Daoy (cell line): ENCODE results near the gene POPDC2. TPM values are rescaled to one million over a fixed set of nuclear protein-coding genes. Genes with fewer than 3 reads are reported as not detected.
"Not testable (repeated sequence)": the region's sequence is repeated elsewhere in the genome, so short reads cannot be mapped to it uniquely, and the experiment has no call there.

ENCODE experiments used
- DNase-seq: peaks from one replicate; pipeline ENCODE4 v3.0.0-alpha.2; 2015; ENCODE audit warnings: low read depth
- total RNA-seq: library from RNA; depleted of rRNA; stranded (reverse); fragments of >200 nt; shearing (Covaris generic); gene quantifications from 2 replicates; pipeline ENCODE4 v1.2.3, GENCODE V29; 2014; rRNA removed

The POPDC2 gene, protein sequence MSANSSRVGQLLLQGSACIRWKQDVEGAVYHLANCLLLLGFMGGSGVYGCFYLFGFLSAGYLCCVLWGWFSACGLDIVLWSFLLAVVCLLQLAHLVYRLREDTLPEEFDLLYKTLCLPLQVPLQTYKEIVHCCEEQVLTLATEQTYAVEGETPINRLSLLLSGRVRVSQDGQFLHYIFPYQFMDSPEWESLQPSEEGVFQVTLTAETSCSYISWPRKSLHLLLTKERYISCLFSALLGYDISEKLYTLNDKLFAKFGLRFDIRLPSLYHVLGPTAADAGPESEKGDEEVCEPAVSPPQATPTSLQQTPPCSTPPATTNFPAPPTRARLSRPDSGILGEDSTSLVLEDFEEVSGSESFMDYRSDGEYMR
- total RNA-seq: 0.17 TPM in 1 of 2 replicates, not detected in the other

DNA sequence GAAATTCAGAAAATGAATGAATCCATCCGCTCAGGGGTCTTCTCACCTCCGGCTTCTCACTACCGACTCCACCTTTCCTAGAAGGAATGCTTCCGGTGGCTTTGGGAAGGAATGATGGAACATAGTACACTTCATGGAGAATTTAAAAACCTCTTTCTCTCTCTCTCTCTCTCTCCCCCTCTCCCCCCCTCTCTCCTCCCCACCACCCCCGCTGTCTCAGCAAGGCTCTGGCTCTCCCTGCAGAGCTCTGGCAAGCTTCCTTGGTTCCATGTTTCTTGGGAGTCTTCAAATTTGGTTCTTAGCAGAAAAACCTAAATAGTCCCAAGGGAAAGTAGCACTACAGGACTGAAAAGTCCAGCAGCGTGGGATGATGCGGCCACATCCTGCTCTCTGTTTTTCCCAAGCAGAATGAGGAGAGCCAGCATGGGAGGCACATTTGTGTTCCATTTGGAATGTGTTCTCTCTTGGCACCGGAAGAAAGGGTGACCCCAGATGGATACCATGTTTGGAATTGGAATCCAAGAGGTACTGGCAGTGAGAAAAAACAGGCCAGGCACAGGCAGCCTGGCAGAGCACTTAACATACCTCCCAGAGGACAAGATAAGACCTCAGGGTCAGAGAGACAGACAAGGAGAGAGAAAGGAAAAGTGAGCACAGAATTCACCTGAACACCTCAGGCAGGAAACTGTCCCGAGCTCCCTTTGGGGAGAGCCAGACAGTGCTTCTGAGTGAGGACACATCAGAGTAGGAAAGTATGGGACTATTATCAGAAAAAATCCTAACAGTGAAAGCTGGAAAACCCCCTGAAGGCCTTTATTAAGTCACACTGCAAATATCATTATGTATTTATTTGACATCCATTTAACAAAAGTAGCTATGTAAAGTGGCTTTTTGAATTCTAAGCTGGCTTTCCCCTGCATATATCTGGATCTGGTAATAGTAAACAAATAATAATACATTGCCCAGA, at the start of gene POPDC2:
Gene POPDC2, minus strand, starts transcription at position 116 of the 967 bp plus-strand sequence. CDS start 166 bp downstream, outside the sequence.
- peak; percentile 28 for DNase-seq

DNA sequence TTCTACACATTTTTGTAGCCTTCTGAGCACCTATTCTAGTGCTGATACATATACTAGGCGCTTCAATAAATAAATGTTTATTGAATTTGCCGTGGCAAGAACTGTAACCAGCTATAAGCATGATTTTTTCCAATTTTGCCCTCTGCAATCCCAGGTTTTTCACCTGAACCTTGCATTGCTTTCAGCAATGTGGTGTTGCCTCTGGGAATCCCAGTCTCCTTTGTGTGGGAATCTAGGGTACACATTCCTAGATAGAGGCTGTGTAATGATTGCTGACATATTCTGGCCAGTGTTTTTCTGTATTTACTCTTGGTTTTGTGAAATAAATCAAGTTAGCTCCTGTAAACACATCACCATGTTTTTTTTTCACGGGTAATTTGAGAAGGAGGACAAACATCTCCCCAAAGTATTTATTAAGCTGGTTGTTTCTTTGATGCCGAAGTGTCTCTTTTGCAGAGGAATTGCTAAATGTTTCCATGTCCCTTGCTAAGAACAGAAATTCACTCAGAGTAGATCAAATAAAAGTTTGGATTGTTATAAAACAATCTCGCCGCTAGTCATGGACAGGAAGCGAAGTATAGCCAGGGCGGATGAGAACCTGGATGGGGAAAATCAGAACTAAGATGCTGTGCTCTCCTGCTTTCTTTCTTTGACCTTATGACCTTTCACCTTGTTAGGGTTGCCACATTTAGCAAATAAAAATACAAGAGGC, 43.6 kb upstream of the POPDC2 start:
- DNase-seq: no peak

DNA sequence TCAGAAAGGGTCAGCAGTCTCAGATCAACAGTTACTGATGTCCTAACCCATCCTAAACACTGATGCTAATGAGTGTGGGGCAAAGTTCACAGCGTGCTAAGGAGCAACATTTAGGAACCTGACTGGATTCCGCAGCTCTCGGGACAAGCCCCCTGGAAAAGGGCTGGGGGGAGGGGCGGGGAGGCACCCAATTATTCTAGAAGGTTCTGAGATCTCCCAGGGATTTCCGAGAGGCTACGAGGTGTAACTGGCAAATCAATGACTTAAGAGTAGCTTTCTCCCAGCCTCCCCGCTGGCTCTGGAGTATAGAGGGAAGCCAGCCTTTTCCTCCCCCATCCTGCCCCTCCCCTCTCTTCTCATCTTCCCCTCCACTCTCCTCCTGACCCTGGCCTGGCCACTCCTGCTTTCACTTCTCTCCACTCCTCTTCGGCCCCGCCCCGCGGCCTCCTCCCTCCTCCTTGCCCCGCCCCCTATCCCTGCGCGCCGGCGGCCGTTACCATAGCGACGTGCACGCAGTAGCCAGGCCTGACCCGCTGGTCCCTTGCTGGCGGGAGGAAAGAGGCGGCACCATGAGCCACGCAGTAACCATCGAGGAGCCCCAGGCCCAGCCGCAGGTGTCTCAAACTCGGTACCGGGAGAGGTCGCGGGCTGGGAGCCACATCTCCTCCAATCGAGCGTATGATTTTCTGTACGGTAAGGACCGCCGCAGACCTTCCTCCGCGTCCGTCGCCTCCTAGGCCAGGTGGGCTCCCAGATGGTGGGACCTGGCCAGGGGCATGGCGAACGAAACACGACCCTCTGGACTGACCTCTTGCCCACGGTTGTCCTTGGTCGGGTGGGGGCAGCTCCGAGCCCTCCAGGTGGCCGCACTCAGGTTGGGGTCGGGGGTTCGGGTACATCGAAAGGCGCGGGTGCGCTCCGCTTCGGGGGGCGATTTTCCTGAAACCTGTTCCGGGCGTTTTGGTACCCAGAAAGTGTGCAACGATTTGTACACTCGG, 42.4 kb upstream of the POPDC2 start, which contains the start of gene CFAP91:
Gene CFAP91, plus strand, starts transcription at position 493 of the 998 bp plus-strand sequence. Its CDS starts 77 bp downstream, at position 570.
- DNase-seq: peak; percentile 96

DNA sequence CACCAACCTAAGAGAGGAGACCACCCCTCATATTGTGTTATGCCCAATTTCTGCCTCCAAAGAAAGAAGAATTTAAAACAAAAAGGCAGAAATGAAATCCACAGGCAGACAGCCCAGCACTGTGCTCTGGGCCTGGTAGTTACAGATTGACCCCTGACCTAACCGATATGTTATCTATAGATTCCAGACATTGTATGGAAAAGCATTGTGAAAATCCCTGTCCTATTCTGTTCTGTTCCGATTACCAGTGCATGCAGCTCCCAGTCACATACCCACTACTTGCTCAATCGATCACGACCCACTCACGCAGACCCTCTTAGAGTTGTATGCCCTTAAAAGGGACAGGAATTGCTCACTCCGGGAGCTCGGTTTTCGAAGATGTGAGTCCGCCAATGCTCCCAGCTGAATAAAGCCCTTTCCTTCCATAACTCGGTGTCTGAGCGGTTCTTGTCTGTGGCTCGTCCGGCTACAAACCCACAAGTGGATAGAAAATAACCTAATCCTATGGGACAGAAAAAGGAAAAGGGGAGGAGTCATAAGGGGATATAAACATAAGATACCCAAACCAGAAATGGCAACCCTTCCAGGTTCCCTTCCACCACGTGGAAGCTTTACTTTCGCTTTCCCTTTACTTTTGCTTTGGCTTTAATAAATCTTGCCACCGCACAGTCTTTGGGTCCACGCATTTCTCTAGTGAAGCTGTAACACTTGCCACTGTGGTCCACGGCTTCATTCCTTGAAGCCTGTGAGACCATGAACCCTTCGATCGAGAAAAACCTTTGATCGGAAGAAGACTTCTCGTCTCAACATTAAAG, 40.7 kb upstream of the POPDC2 start:
- no peak for DNase-seq

DNA sequence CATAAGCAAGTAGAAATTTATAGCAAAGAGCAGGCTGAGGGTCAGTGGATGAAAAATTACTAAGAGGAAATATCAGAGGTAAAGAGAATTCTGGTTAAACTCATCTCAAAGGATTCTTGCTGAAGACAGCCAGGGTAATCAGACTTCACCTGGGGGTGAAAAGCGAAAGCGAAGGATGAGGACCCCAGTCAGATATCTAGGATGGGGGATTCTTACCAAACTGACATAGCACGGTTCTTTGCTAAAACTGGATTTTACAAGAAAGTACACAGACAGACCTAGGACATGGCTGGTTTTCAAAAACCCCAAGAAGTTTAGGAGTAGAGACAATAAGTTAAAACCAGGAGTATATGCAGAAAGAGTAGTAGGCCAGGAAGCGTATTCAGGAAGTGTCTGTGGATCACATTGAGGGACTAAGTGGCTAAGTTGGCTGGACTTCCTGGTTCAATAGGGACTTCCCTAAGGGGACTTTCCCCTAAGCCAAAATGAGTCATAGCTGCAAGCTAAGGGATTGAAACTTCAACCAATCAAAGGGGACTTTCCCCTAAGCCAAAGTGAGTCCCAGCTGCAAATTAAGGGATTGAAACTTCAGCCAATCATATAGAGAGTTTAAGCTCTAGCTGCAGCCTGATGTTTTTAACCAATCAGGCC, 40.0 kb upstream of the POPDC2 start:
- DNase-seq: peak; percentile 66

DNA sequence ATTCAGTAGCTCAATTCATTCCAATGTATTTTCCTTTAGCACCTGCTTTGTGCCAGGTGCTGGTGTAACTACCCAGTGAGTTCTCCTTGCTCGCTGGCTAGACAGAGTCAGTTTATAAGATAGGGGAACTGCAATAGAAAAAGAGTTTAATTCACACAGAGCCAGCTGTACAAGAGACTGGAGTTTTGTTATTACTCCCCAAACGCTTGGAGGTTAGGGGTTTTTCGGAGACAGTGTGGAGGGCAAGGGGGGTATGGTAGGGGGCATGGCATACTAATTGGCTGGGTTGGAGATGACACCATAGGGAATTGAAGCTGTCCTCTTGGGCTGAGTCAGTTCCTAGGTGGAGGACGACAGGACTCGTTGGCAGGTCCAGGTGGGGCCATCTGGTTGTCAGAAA, 37.0 kb upstream of the POPDC2 start:
- DNase-seq: no peak

DNA sequence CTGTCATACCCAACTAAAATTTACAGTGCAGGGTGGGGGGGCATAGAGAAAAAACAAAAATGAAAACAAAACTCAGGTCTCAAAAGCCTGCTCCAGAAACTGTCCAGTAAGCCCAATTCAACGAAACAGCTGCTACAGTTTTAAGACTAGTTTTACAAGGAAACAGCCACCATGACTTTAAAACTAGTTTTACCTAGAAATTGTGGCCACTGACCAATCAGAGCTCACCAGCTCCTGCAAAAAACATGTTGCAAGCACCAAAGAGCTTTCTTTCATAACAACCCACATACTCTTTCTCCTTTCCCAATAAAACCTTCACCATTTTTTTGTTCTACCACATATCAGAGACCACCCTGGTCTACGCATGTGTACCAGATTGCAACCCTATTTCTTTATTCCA, 35.1 kb upstream of the POPDC2 start:
- DNase-seq: peak; percentile 15

DNA sequence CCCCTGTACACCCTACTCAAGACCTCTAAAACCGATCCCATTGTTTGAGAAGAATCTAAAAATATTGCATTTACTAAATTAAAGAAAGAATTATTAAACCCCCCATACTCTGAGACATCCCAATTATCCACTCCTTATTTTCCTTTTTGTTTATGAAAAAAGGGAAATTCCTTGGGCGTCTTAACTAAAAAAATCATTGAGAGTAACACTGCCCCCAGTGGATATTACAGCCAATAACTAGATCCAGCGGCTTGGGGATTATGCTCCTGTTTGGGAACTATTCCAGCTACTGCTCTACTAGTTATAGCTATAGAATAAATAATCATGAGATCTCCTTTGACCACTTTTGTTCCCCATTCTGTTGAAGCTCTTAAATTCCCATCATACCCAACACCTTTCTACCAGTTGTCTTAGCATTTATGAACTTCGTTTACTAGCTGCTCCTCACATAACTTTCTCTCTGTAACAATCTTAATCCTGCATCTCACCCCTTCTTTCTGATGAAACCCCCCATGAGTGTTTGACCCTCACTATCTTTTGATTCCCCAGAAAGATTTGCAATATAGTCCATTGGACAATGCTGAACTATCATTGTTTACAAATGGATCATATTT, 29.8 kb upstream of the POPDC2 start:
- DNase-seq: peak; percentile 14

DNA sequence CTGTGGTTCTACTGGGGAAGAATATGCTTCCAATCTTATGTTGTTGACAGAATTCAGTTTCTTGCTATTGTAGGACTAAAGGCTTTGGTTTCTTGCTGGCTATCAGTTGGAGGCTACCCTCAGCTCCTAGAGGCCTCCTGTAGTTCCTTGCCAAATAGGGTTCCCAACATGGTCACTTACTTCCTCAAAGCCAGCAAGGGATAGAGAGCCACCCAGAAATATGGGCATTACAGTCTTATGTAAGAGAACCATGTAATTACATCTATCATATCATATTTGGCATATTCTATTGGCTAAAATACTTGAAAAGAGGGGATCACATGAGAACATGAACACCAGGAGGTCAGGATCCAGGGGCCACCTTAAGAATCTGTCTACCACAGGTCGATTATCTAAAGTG, 23.0 kb upstream of the POPDC2 start:
- DNase-seq: no peak

DNA sequence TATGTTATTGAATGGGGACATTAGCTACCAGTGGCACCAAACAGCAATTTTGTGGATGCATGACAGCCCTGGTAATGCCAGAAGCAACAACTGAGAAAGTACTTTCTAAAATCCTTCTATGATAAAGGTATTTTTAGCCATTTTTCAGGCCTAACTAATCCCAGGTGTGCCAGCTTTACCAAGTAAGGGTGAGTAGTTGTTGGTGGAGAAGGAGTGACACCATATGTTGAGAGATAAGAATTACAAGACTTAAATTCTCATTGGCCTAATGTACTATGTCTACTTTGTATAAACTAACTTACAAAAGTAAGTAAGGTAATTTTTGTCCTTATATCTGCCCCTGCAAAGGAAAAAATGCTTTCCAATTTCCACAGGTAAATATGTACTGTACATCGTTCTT, 20.9 kb upstream of the POPDC2 start:
- DNase-seq: peak; percentile 34

DNA sequence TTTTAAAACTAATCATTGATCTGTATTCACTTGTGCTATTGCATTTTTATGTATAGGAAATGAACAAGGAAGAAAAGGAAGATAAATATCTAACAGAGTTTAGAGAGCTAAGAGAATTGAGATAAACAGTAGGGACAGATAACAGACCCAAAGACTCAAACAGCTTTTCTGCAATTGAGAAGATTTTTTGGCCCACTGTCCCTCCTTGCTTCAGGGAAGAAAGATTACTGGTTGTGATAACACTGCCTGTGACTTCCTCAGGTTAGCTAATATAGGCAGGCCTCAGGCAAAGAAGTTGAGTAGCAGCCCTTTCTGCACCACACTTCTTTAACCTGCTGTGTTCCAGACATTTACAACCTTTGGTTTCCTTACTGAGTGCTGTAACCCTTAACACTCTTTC, 19.5 kb upstream of the POPDC2 start:
- no peak for DNase-seq

DNA sequence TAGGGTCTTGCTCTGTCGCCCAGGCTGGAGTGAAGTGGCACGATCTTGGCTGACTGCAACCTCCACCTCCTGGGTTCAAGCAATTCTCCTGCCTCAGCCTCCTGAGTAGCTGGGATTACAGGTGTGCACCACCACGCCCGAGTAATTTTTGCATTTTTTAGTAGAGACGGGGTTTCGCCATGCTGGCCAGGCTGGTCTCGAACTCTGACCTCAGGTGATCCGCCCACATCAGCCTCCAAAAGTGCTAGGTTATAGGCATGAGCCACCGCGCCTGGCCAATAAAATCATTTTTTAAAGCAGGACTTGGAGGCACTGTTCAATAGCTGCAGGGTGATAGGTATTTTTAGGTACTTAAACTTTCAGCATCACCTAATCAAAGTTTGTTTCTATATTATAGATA, 17.8 kb upstream of the POPDC2 start:
- DNase-seq: not testable (repeated sequence)

DNA sequence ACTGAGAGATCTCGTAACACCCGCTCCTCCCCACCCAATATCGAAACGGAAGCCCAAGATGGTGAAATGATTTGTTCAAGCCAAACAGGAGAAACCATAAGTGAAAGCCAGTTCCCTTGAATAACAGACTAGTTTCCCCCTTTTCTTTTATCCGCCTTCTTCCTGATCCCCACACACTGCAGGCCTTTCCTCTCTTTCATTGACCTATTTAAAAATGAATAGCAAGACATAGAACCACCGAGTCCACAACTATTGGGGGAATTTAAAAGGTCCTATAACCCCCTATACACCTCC, 17.2 kb upstream of the POPDC2 start:
- DNase-seq: no peak

DNA sequence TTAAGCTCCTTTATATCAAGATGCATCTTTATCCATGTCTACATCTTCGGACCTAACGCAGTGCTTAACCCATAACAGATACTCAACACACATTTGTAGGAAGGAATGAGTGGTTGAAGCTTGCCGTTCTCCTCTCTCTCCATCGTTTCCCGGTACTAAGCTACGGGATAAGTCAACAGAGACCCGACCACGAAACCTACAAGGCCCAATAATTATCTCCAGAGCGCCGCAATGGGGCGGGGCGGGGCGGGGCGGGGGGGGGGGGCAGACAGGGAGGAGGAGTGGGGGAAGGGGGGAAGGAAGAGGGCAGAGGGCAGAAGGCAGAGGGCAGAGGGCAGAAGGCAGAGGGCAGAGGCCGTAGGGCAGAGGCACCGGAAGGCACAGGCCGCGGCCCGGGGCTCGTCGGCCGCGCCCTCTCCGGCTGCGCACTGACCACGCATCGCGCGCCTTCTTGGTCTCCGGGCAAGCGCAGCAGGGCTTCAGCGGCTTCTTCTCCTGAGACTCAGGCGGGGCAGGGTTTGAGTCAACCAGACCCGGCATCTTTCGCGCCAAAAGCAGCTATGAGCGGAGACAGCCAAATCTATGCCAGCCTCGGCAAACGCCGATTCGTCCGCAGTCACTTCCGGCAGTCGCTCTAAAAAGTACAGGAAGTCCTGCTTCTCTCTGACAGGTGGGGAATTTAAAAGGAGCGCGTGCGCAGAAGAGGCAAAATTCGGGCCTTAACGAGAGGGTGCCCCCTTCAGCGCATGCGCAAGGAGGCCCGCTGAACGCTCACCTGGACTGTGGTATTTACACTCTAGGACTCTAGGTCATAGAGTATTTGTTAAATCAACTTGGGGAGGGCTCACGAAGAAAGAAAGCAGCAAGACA, 16.6 kb upstream of the POPDC2 start, which contains the start of gene COX17:
Gene COX17, minus strand, starts transcription at position 636 of the 870 bp plus-strand sequence. Its CDS starts 96 bp downstream, at position 540.
- peak; percentile 95 for DNase-seq

DNA sequence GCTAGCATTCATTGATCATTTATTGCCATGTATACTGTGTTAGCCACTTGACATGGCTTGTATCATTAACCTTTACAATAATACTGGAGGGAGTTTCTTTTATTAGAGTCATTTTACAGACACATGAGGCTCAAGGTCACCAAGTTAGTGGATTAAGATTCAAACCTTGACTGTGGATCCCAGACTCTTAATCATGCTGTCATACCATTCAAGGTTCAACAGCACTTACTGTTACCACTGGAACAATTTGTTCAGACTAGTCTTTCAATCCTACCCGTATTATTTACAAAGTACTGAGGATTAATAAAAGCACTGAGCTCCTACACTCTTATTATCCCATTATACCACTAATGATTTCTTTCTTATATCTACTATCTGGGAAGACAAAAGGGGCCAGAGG, 15.6 kb upstream of the POPDC2 start:
- no peak for DNase-seq

DNA sequence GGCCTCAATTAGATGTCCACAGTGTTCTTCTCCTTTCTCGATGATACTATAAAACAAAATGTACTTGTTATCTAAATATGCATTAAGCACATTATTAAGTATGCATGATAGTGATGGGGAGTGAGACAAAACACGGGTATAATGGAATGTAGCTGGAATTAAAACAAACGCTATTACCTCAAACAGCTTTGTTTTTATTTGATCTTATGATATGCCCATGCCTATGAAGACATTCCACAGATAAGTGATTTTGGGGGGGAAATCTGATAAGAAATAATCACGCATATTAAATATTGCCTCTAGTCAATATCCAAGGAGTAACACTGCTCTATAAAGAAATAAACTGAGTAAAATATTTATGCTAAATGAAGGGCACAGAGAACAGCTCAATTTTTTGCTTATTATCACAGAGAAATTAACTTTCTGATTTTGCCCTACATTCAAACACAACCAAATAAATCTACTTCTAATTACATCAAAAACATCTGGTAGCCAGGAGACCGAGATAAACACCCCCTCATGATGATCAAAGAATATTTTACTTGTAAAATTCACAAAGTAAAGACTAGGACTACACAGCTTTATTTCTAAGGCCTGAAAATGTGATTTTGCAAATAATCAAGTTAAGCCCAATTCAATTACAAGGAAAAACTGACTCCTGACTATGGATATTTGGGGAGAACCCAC, 14.9 kb upstream of the POPDC2 start:
- DNase-seq: no peak

DNA sequence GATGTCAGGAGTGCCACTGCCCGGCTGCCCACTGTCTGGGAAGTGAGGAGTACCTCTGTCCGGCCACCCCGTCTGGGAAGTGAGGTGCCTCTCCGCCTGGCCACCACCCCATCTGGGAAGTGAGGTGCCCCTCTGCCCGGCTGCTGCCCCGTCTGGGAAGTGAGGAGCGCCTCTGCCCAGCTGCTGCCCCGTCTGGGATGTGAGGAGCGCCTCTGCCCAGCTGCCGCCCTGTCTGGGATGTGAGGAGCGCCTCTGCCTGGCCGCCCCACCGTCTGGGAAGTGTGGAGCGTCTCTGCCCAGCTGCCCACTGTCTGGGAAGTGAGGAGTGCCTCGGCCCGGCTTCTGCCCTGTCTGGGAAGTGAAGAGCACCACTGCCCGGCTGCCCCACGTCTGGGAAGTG, 13.5 kb upstream of the POPDC2 start:
- no peak for DNase-seq
